ENCODE results near the gene ICA1.

Gene ICA1

GRCh38 chr7:8131694-8132605 is 130.0 kb downstream of the ICA1 start:
- no peak overlapping the region for H3K4me3 ChIP-seq (ENCODE audit: low read depth, low read length)
- no peaks in the 10 kb centered on the region for H3K9me3 ChIP-seq (ENCODE audit: control insufficient read depth, insufficient read depth, low read depth, low read length)
- no peak overlapping the region for H3K27ac ChIP-seq (ENCODE audit: extremely low read depth, low read depth, low read length)
- H3K36me3 ChIP-seq (ENCODE audit: control insufficient read depth in 2 of 2, insufficient read depth in 1 of 2, low read length in 2 of 2): no peaks in the 10 kb centered on the region
- TF ChIP-seq ZNF2 (tag by site-specific recombination; IDR thresholded peaks at IDR 0.05) (no peak), CTCF (tag by site-specific recombination; IDR thresholded peaks at IDR 0.05) (no peak), ZNF501 (tag by site-specific recombination; IDR thresholded peaks at IDR 0.05) (no peak), ZNF560 (tag by site-specific recombination; IDR thresholded peaks at IDR 0.05; ENCODE audit: borderline replicate concordance) (no peak), AEBP2 (tag by site-specific recombination; IDR thresholded peaks at IDR 0.05; ENCODE audit: borderline replicate concordance) (no peak), ZSCAN18 (tag by site-specific recombination; IDR thresholded peaks at IDR 0.05) (no peak), ZBTB1 (tag by site-specific recombination; IDR thresholded peaks at IDR 0.05) (no peak), ZSCAN23 (tag by site-specific recombination; IDR thresholded peaks at IDR 0.05) (no peak), ZBTB8A (tag by site-specific recombination; IDR thresholded peaks at IDR 0.05) (no peak)
- H3K4me1 ChIP-seq (ENCODE audit: control insufficient read depth, insufficient read depth, low read length): no peaks in the 10 kb centered on the region
- CTCF ChIA-PET: no interaction called here
- POLR2A ChIA-PET: no interaction called here

- ChIA-PET CTCF (no interaction called here), POLR2A (no interaction called here)
- Histone ChIP-seq H3K36me3 (ENCODE audit: control insufficient read depth in 2 of 2, insufficient read depth in 1 of 2, low read length in 2 of 2) (no peaks in the 10 kb centered on the region), H3K4me3 (ENCODE audit: low read depth, low read length) (no peak overlapping the region), H3K4me1 (ENCODE audit: control insufficient read depth, insufficient read depth, low read length) (no peaks in the 10 kb centered on the region), H3K27ac (ENCODE audit: extremely low read depth, low read depth, low read length) (no peak overlapping the region), H3K9me3 (ENCODE audit: control insufficient read depth, insufficient read depth, low read depth, low read length) (no peaks in the 10 kb centered on the region)
- TF ChIP-seq MEIS1 (CRISPR knock-in tag; IDR thresholded peaks at IDR 0.05; ENCODE audit: borderline replicate concordance): no peak
- TF ChIP-seq ZBTB7A (tag by site-specific recombination; IDR thresholded peaks at IDR 0.05; ENCODE audit: low read depth): no peak
- TF ChIP-seq KLF16 (tag by site-specific recombination; IDR thresholded peaks at IDR 0.05): no peak
- no peak for TF ChIP-seq ZNF580 (tag by site-specific recombination; IDR thresholded peaks at IDR 0.05)
- TF ChIP-seq AEBP2 (tag by site-specific recombination; IDR thresholded peaks at IDR 0.05; ENCODE audit: borderline replicate concordance): no peak
Observed at GRCh38 chr7:8130663-8131062, 131.3 kb downstream of the ICA1 start.

GRCh38 chr7:8129318-8129659 is 132.7 kb downstream of the ICA1 start:
- no peak for TF ChIP-seq HOXA7 (CRISPR knock-in tag; IDR thresholded peaks at IDR 0.05; ENCODE audit: borderline replicate concordance)
- no peak for TF ChIP-seq ZNF561 (tag by site-specific recombination; IDR thresholded peaks at IDR 0.05; ENCODE audit: borderline replicate concordance)
- TF ChIP-seq ZNF302 (tag by site-specific recombination; IDR thresholded peaks at IDR 0.05; ENCODE audit: low read depth): no peak
- TF ChIP-seq ZNF473 (tag by site-specific recombination; IDR thresholded peaks at IDR 0.05): no peak
- TF ChIP-seq TSHZ1 (tag by site-specific recombination; IDR thresholded peaks at IDR 0.05; ENCODE audit: borderline replicate concordance): no peak
- no peak for TF ChIP-seq ZNF138 (tag by site-specific recombination; IDR thresholded peaks at IDR 0.05; ENCODE audit: borderline replicate concordance)
- no peak for TF ChIP-seq ZNF114 (tag by site-specific recombination; IDR thresholded peaks at IDR 0.05)
- POLR2A ChIA-PET: no interaction called here
- H3K27ac ChIP-seq (ENCODE audit: extremely low read depth, low read depth, low read length): no peak overlapping the region
- H3K36me3 ChIP-seq (ENCODE audit: control insufficient read depth in 2 of 2, insufficient read depth in 1 of 2, low read length in 2 of 2): no peaks in the 10 kb centered on the region
- no peaks in the 10 kb centered on the region for H3K4me1 ChIP-seq (ENCODE audit: control insufficient read depth, insufficient read depth, low read length)
- H3K9me3 ChIP-seq (ENCODE audit: control insufficient read depth, insufficient read depth, low read depth, low read length): no peaks in the 10 kb centered on the region
- H3K4me3 ChIP-seq (ENCODE audit: low read depth, low read length): no peak overlapping the region
- CTCF ChIA-PET: no interaction called here

Measured in HEK293 (cell line).